HK-2 (cell line): Measurements from ENCODE around the gene TNXB.
"Not testable (repeated sequence)": the region's sequence is repeated elsewhere in the genome, so short reads cannot be mapped to it uniquely, and the experiment has no call there.

Source experiments
- DNase-seq: peaks from one replicate; pipeline ENCODE4 v3.0.0-alpha.2; 2018; ENCODE audit not compliant: unreplicated experiment

TNXB gene

DNA sequence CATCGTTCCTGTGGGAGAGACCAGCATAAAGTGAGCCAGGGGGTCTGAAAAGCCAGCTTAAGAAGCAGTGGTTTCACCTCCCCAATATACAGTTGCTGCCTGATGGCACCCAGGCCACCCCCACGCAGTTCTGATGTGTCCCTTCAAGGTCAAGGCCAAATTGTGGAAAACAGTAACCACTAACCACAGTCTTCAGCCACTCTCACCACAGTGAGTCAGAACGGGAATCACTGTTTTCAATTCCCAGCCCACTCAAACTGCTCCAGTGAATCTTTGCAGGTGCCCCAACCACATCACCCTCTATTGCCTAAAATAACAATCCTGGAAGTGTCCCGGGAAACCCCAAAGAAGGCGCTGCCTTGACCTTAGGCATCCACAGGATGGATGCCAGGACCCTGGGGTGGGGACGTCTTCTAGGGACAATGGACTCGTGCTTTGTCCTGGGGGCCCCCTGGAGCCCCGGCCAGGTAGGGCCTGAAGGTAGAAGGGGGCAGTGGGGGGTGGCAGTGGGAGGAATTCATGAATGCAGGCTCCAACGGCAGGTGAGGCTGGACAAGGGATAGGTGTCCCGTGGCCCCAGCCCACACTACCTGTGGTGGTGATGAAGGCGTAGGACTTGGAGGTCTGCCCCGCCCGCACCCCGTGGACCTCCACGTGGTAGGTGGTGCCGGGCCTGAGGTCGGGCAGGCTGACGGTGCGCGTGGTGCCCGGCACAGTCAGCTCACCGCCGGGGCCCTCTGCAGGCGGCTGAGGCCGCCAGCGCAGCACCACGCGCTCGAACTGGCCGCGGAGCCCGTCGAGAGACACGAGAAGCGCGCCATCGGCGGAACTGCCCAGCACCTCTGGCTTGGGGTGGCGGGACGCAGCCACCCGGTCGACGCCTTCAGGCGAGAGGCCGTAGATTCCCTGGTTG lies 22.2 kb downstream of the TNXB start:
- peak; percentile 61 for DNase-seq

GRCh38 chr6:32085759-32086459 lies 23.2 kb downstream of the TNXB start:
- DNase-seq, result no peak

DNA sequence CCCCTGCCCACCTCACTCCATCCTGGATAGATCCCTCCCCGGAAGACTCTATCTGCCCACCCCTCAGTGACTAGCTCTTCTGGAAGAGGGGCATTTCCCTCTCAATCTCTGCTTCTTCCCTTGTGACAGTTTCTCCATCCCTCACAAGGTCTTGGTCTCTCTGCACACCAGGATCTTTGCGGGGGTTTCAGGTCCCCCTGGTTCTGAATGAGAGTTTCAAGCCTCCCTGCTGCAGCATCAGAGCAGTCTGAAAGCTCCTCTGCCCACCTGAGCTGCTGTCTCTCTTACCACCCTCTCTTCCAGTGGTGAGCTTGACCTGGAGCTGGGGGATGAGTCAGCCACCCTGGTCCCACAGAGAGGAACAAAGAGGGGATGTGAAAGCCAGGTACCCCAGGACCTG lies 24.4 kb downstream of the TNXB start:
- DNase-seq, result no peak

DNA sequence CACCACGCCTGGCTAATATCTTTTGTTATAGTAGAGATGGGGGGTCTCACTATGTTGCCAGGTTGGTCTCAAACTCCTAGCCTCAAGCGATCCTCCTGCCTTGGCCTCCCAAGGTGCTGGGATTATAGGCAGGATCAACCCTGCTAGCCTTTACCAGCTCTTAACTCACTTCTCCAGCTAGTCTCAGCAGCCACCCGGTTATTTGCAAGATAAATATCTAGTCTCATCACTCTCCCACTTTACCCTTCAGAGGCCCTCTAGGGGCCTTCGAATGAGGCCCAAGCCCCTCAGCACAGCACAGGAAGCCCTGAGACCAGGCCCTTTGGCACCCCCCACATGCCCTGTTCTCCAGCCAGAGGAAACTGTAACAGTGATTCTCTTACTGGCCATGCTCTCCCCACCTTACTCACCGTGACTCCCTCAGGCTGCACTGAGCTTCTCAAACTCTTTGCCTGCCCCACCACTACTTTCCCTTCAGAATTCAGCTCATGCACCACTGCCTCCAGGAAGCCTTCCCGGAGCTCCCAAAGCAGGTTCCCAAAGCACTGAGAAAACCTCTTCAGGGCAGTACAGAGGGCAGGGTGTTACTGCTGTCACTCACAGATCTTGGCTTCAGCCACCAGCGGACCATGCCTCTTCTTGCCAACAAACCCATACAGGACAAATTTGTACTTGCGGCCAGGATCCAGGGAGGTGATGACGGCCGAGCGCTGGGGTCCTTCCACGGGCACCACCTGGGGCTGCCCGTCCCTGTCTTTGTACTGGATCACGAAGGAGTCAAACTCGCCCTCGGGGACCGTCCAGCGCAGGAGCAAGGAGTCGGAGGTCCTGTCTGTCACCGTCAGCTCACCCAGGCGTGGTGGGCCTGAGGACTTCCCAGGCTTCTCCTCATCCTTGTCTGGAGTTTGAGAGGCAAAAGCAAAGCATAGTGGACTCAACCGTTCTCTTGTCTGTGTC lies 25.0 kb downstream of the TNXB start:
- no peak for DNase-seq

- no peak for DNase-seq
Observed at GRCh38 chr6:32082935-32083334, 26.2 kb downstream of the TNXB start.

DNA sequence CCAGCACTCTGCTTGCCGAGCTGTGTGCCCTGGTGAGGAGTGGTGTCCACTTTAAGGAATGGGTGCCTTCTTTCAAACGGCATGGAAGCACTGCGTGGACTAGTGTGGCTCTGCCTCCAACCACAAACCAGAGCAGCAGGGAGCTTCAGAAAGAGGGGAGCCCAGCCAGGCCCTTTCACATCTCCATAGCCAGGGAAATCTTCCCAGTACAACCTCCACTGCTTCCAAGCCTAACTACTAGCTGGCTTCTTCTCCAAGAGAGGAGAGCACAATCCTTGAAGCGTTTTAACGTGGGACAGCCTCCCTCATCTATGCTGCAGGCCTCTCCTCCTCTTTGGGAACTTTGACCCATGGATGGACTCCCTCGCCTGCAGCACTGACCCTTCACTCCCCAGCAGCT lies 26.7 kb downstream of the TNXB start:
- no peak for DNase-seq

- peak; percentile 87 for DNase-seq
Observed at GRCh38 chr6:32081168-32081990, 27.8 kb downstream of the TNXB start.

- no peak for DNase-seq
Observed at GRCh38 chr6:32079566-32080290, 29.4 kb downstream of the TNXB start.

- peak; percentile 42 for DNase-seq
Observed at GRCh38 chr6:32076321-32076809, 32.8 kb downstream of the TNXB start.

- no peak for DNase-seq
Observed at GRCh38 chr6:32075781-32076180, 33.4 kb downstream of the TNXB start.

GRCh38 chr6:32074996-32075532 lies 34.1 kb downstream of the TNXB start:
- DNase-seq, result no peak

GRCh38 chr6:32073613-32074012 lies 35.5 kb downstream of the TNXB start:
- no peak for DNase-seq

DNA sequence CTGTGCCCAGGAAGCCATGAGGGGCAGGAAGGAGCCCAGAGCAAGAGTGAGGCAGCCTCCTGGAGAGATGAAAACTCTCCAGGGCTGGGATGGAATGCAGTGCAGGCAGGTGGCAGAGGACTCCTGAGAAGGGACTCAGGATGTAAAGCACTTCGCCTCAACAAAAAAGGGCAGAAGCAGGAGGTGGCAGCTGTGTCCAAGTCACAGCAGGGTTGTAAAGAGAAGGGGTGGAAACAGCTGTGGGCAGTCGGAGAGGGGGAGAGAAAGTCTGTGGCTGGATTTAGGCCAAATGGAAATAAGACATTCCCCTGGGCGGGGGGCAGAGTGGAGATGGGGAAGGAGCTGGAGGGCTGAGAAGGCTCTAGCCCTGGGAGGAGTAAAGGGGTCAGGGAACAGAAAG lies 36.0 kb downstream of the TNXB start:
- no peak for DNase-seq

GRCh38 chr6:32070814-32071543 lies 38.2 kb downstream of the TNXB start:
- no peak for DNase-seq

DNA sequence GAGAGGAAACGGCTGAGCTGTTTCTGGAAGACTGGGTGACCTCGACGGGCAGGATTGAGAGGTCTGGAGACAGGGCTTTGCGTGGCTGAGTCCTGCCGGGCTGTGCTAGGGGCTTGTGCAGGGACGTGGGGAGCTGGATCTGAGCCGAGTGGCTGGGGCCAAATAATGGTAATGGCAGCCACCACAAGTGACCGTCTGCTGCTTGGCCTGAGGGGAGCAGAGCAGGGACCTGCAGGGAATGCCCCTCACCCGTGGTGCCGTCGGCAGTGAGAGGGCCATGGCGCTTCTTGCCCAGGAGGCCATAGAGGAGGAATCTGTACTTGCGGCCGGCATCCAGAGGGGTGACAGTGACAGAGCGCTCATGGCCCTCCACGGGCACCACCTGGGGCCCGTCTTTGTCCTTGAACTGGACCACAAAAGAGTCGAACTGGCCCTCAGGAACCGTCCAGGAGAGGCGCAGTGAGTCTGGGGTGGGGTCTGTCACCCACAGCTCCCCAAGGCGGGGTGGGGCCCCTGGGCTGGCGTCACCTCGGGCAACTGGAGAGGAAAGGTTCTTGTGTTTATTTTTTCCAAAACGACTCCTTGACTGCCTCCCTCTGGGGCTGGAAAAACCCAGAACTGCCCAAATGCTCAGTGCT lies 39.1 kb downstream of the TNXB start:
- DNase-seq, result no peak

- no peak for DNase-seq
Observed at GRCh38 chr6:32069460-32069859, 39.7 kb downstream of the TNXB start.

DNA sequence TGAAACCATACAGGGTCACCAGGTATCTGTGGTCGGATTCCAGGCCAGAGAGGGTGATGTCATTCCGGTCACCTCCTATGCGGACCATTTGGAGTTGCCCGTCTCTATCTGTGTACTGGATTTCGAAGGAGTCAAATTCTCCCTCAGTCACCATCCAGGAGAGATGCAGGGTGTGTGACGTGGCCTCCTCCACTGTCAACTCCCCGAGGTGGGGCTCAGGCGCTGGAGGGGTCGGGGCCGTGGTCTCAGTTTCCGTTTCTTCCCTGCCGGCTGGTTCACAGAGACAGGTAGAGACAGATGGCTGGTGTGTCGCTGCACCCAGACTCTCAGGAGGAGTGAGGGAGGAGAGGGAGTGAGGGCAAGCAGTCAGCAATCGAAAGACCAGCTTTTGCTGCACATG lies 40.3 kb downstream of the TNXB start:
- DNase-seq, result no peak

DNA sequence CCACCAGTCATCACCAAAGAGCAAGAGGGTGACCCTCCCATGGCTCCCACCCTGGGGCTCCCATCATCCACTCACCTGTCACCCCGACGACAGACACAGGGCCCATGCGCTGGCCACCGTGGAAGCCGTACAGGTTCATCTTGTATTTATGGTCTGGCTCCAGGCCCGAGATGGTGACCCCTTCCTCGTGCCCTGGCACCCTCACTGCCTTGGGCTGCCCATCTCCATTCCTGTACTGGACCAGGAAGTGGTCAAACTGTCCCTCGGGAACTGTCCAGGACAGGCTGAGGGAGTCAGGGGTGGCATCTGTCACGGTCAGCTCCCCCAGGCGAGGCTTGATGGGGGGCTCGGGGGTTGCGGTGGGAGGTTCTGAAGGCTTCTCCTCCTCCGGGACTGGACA lies 40.8 kb downstream of the TNXB start:
- not testable (repeated sequence) for DNase-seq

- not testable (repeated sequence) for DNase-seq
Observed at GRCh38 chr6:32067521-32067920, 41.6 kb downstream of the TNXB start.
